ENCODE results near the gene C19orf12. TPM values are rescaled to one million over a fixed set of nuclear protein-coding genes. Genes with fewer than 3 reads are reported as not detected.

Gene C19orf12
- total RNA-seq, 4 donors from 2014 or later = 8.5 to 35.0 (median 31.5) TPM

DNA sequence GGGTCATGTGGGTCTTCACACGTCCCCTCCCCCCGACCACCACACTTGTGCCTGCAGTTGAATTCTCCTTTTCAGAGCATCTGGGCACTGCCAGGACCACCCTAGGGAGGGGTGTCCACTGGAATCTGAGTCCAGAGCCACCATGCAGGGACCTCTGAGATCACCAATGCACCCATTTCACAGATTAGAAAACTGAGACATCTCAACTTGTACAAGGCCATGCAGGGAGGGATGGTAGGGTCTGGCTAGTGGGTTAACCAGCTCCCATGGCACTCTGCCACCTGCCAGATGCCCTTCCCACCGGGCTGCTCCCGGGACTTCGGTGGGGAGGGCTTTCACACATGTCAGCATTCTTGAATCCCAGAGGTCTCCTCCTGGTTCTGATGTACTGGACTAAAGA, 44.3 kb upstream of the C19orf12 start:
- no peak for DNase-seq
- no peaks in the 10 kb centered on the region for H3K9me3 ChIP-seq
- no peaks in the 10 kb centered on the region for H3K27me3 ChIP-seq
- no peak for TF ChIP-seq CTCF (IDR thresholded peaks at IDR 0.05)
- no peaks in the 10 kb centered on the region for H3K4me1 ChIP-seq
- intact Hi-C loops (cut with DNase I; ENCODE audit: low total_unique reads) = no loop called here
- H3K4me3 ChIP-seq = no peak overlapping the region
- no peaks in the 10 kb centered on the region for H3K36me3 ChIP-seq
- no peak overlapping the region for H3K27ac ChIP-seq

DNA sequence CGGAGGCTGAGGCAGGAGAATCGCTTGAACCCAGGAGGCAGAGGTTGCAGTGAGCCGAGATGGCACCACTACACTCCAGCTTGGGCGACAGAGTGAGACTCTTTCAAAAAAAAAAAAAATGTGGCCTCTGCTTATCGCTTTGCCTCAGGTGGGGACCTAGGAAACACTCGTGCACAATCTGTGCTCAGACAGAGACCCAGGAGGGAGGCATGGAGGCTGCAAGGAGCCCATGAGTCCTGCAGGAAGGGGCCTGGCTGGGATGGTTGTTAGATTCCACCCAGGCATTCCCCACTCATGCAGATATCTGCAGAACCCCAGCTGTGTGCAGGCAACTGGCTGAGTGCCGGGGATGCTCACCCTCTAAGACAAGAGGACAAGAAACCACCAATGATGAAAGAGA, 43.8 kb upstream of the C19orf12 start:
- no peak for TF ChIP-seq CTCF (IDR thresholded peaks at IDR 0.05)
- no peak for TF ChIP-seq POLR2A (IDR thresholded peaks at IDR 0.05)
- no peaks in the 10 kb centered on the region for H3K4me1 ChIP-seq
- intact Hi-C loops (cut with DNase I; ENCODE audit: low total_unique reads) = no loop called here

GRCh38 chr19:29757551-29757950, 42.5 kb upstream of the C19orf12 start:
- H3K27ac ChIP-seq = no peak overlapping the region
- DNase-seq = no peak
- intact Hi-C loops (cut with DNase I; ENCODE audit: low total_unique reads) = no loop called here
- no peak overlapping the region for H3K4me3 ChIP-seq
- no peak for TF ChIP-seq CTCF (IDR thresholded peaks at IDR 0.05)
- no peak for TF ChIP-seq POLR2A (IDR thresholded peaks at IDR 0.05)
- H3K4me1 ChIP-seq = no peaks in the 10 kb centered on the region
- no peaks in the 10 kb centered on the region for H3K9me3 ChIP-seq
- no peaks in the 10 kb centered on the region for H3K27me3 ChIP-seq
- no peaks in the 10 kb centered on the region for H3K36me3 ChIP-seq

More for the DNA sequence above, 43.8 kb upstream of the C19orf12 start:
- Histone ChIP-seq H3K36me3 (no peaks in the 10 kb centered on the region), H3K9me3 (no peaks in the 10 kb centered on the region), H3K27ac (no peak overlapping the region), H3K4me3 (no peak overlapping the region), H3K27me3 (no peaks in the 10 kb centered on the region)
- no peak for DNase-seq

DNA sequence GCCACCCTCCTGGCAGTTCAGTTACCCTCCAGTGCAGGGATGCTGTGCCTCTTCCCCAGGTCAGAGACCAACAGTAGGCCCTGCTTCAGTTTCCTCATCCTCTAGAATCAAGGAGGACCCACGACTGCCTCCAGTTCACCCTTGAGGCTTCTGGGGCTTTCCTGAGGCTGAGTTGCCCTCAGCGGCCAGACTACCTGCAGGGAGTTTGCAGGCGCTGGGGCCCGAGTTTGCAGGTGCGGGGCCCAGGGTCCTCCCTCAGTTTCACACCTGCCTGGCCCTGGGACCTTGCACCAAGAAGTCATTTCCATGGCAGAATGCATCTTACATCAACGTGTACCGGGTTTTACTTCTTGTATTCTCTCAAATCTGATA, 38.9 kb upstream of the C19orf12 start:
- Histone ChIP-seq H3K4me1 (no peaks in the 10 kb centered on the region), H3K27ac (no peak overlapping the region), H3K36me3 (no peaks in the 10 kb centered on the region), H3K27me3 (no peaks in the 10 kb centered on the region), H3K4me3 (no peak overlapping the region), H3K9me3 (no peaks in the 10 kb centered on the region)
- intact Hi-C loops (cut with DNase I; ENCODE audit: low total_unique reads) = no loop called here
- TF ChIP-seq CTCF (IDR thresholded peaks at IDR 0.05) (no peak), POLR2A (IDR thresholded peaks at IDR 0.05) (no peak)
- DNase-seq = no peak

DNA sequence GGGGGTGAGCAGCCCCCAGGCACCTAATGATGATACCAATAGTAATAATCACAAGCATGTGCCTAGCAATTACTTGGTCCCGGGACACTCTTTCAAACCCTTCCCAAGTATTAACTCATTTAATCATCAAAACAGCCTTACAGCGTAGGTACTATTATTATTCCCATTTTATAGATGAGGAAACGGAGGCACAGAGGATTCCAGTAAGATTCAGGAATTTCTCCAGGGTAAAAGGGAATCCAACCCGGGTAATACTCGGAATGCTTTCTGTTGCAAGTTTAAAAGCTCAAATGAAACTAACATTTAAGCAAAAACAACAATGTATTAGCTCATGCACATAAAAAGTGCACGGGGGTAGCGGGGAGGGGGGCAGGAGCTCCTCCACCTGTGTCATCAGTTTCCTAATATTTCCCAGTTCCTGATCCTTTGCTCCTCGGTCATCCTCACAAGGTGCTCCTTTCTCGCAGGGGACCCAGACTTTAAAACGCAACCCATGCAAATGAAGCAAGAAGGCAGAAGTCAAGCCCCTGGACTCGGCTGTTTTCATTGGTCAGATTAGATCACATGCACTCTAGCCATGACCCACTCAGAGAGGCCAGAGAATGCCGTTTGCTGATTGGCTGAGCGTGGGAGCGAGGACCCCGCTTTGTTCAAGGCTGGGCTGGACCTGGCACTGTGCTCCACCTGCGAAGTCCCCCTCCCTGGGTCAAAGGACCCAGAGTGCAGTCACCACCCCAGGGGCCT, 38.3 kb upstream of the C19orf12 start:
- DNase-seq = no peak
- intact Hi-C loops (cut with DNase I; ENCODE audit: low total_unique reads) = no loop called here
- no peak for TF ChIP-seq CTCF (IDR thresholded peaks at IDR 0.05)
- TF ChIP-seq POLR2A (IDR thresholded peaks at IDR 0.05) = no peak
- no peaks in the 10 kb centered on the region for H3K4me1 ChIP-seq
- H3K27ac ChIP-seq = no peak overlapping the region
- no peaks in the 10 kb centered on the region for H3K36me3 ChIP-seq
- no peaks in the 10 kb centered on the region for H3K27me3 ChIP-seq
- no peak overlapping the region for H3K4me3 ChIP-seq
- no peaks in the 10 kb centered on the region for H3K9me3 ChIP-seq
